ENCODE data around the gene LRP1B. TPM values are rescaled to one million over a fixed set of nuclear protein-coding genes. Genes with fewer than 3 reads are reported as not detected.

Gene LRP1B
- total and polyA plus RNA-seq, 5 experiments from 2014 or later, result not detected

DNA sequence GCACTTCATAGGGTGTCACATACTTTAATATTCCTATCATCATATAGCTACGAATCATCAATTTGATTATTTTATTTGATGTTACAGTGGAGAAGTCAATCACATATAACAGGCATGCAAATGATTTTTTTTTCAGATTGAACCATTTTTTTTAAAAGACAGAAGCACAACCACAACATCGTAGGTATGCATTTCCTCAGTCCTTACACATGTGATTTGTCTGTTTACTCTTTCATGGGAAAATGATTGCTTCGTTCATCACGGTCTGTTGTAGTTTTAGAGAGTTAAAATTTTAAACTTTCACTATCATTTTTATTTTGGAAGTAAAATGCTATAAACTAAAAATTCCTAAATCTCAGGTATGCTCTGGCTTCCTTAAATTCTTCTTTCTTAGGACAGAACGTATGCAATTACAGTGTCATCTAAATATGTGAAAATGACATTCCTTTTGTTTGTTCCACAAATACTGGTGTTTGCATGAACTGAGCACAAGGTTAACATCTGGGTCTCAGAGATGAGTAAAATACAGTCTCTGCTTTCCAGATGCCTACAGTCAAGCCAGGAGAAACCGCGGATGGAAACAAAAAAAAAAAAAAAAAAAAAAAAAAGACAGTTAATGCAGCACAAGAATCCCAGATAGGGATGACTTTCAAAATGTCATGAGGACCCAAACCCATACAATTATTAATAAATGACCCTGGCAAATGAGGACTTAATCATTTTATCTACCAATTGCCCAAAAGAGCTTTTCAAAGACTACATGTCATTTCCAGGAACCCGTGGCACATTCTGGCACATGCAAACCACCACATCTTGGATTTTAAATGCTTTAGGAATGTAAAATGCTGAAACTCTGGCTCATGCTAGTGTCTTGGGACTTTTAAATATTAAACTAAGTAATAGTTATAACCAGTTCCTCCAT, 201.2 kb downstream of the LRP1B start:
- POLR2A ChIA-PET, result no interaction called here
- Mint-ChIP-seq H3K27me3 (no peaks in the 10 kb centered on the region), H3K36me3 (no peaks in the 10 kb centered on the region), H3K27ac (no peak overlapping the region), H3K9me3 (peaks cover 0 to 25% (median 7%) of the 10 kb centered on the region in 9 donors), H3K4me1 (no peaks in the 10 kb centered on the region), H3K4me3 (no peak overlapping the region)
- ATAC-seq (no peak), DNase-seq (no peak)

- Mint-ChIP-seq H3K4me3 (no peak overlapping the region), H3K27me3 (no peaks in the 10 kb centered on the region), H3K4me1 (no peaks in the 10 kb centered on the region), H3K9me3 (peaks cover 0 to 15% (median 7%) of the 10 kb centered on the region in 9 donors), H3K27ac (no peak overlapping the region), H3K36me3 (no peaks in the 10 kb centered on the region)
- POLR2A ChIA-PET, result no interaction called here
- no peak for ATAC-seq
- no peak for DNase-seq
Measured at GRCh38 chr2:141928476-141928875, 202.3 kb downstream of the LRP1B start.

DNA sequence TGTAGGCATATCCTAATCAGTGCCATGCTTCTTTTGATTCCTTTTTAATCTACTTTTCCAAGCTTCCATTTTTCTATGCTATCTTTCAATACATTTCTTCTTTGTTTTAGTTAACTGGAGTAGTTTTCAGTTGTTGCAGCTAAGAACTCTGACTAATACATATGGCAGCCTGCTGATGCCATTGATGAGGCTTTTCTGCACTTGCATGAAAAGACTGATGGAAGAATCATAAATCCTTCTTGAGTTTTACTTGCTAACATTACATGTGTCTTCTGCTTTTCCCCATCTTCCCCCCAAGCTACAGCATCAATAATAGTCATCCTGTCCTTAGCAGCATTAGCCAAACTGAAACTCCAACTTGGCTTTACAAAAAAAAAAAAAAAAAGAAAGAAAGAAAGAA, 203.3 kb downstream of the LRP1B start:
- no peak for ATAC-seq
- no peak overlapping the region for H3K4me3 Mint-ChIP-seq
- H3K9me3 Mint-ChIP-seq, result peaks cover 0 to 15% (median 7%) of the 10 kb centered on the region in 9 donors
- no peak overlapping the region for H3K27ac Mint-ChIP-seq
- no peaks in the 10 kb centered on the region for H3K36me3 Mint-ChIP-seq
- no peak for DNase-seq
- POLR2A ChIA-PET, result no interaction called here
- no peaks in the 10 kb centered on the region for H3K27me3 Mint-ChIP-seq
- H3K4me1 Mint-ChIP-seq, result no peaks in the 10 kb centered on the region

DNA sequence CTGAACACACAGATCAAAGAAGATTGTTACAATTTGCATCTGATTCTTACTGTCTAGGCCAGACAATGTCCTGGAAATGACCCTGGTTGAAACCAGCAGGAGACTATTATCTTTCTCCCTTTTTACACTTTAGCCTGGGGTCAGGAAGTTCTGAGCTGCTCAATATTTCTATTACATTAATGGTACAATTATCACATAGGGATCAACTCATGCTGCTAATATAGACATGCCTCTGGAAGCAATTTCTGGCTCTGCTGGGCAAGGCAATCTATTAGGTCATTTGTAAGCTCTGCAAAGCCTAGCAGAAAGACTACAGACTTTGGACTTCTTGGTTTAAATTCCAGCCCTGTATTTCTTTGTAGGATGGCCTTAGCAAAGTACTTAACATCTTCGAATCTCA, 205.3 kb downstream of the LRP1B start:
- POLR2A ChIA-PET, result no interaction called here
- Mint-ChIP-seq H3K9me3 (peaks cover 0 to 15% (median 4%) of the 10 kb centered on the region in 9 donors), H3K4me3 (no peak overlapping the region)

GRCh38 chr2:141923657-141924056, 207.2 kb downstream of the LRP1B start:
- H3K27ac Mint-ChIP-seq, result no peak overlapping the region
- H3K9me3 Mint-ChIP-seq, result peaks cover 0 to 15% (median 3%) of the 10 kb centered on the region in 9 donors

More for the DNA sequence above, 205.3 kb downstream of the LRP1B start:
- ATAC-seq (no peak), DNase-seq (no peak)
- no peak overlapping the region for H3K27ac Mint-ChIP-seq
- no peaks in the 10 kb centered on the region for H3K4me1 Mint-ChIP-seq
- H3K36me3 Mint-ChIP-seq, result no peaks in the 10 kb centered on the region
- H3K27me3 Mint-ChIP-seq, result no peaks in the 10 kb centered on the region

GRCh38 chr2:141911485-141912066, 219.2 kb downstream of the LRP1B start:
- POLR2A ChIA-PET, result no interaction called here
- ATAC-seq, result no peak
- Mint-ChIP-seq H3K27ac (no peak overlapping the region), H3K4me1 (no peaks in the 10 kb centered on the region), H3K36me3 (no peaks in the 10 kb centered on the region), H3K9me3 (peaks cover 2 to 30% (median 7%) of the 10 kb centered on the region in 9 donors), H3K4me3 (no peak overlapping the region), H3K27me3 (no peaks in the 10 kb centered on the region)
- no peak for DNase-seq

More at GRCh38 chr2:141923657-141924056, 207.2 kb downstream of the LRP1B start:
- DNase-seq (no peak), ATAC-seq (no peak)
- Mint-ChIP-seq H3K27me3 (no peaks in the 10 kb centered on the region), H3K4me1 (no peaks in the 10 kb centered on the region), H3K36me3 (no peaks in the 10 kb centered on the region), H3K4me3 (no peak overlapping the region)
- POLR2A ChIA-PET, result no interaction called here

DNA sequence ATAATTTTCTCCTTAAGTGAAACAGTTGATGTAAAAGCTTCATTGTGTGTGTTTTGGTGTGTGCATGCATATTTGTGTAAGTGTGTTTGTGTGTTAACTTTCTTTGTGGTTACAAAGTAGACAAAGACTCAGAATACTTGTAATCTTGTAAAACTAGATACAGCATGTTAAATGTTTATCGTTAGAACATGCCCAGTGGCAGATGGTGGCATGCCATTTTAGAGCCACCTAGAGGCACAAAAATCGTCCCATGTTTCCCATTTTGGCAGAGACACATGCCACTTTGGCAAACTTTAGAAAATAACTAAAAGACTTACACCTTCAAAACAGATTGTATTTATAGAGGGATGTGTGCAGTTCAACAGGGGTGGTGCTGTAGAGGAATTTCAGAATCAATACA, 224.1 kb downstream of the LRP1B start:
- DNase-seq (no peak), ATAC-seq (no peak)
- H3K27me3 Mint-ChIP-seq, result no peaks in the 10 kb centered on the region
- H3K9me3 Mint-ChIP-seq, result peaks cover 0 to 5% (median 0%) of the 10 kb centered on the region in 9 donors
- no peaks in the 10 kb centered on the region for H3K36me3 Mint-ChIP-seq
- no peaks in the 10 kb centered on the region for H3K4me1 Mint-ChIP-seq
- no peak overlapping the region for H3K4me3 Mint-ChIP-seq
- POLR2A ChIA-PET, result no interaction called here
- no peak overlapping the region for H3K27ac Mint-ChIP-seq

DNA sequence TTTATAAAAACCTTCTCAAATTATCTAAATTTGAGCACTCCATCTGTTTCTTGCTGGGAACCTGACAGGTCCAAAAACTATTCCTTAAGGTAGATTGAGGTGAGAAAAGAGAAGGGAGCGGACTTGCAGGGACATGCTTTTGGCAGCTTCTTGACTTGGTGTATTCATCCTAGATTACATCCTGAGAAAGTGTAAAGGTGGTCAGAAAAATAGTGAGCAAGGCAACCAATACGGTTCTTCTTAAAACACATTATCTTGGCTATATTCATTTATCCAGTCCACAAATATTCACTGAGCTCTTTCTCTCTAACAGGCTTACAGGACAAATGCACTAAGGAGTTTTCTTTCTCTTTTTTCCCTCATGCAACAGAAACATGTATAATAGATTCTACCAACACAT, 230.0 kb downstream of the LRP1B start:
- Mint-ChIP-seq H3K9me3 (peaks cover 0 to 5% (median 0%) of the 10 kb centered on the region in 9 donors), H3K36me3 (no peaks in the 10 kb centered on the region), H3K27ac (no peak overlapping the region), H3K4me3 (no peak overlapping the region), H3K27me3 (no peaks in the 10 kb centered on the region), H3K4me1 (no peaks in the 10 kb centered on the region)
- DNase-seq (no peak), ATAC-seq (no peak)
- POLR2A ChIA-PET, result no interaction called here

DNA sequence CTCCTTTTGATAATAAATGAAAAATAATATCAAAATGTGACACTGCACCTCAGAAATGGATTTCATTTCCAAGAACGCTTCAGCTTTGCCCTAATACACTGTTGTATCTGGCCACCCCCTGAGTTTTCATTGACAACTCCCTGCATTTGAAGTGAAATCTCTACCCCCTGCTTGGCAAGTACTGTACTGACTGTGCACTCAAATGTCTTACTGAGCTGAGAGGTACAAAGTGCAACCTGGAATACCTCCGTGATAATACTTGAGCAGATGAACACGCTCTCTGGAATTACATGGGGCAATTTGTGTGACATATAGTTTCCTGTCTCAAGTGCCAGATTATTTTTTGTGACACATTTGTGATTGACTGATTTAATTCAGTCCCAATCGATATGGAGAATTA, 231.1 kb downstream of the LRP1B start:
- no peaks in the 10 kb centered on the region for H3K27me3 Mint-ChIP-seq
- peaks cover 0 to 5% (median 0%) of the 10 kb centered on the region in 9 donors for H3K9me3 Mint-ChIP-seq
- no peak overlapping the region for H3K27ac Mint-ChIP-seq
- H3K36me3 Mint-ChIP-seq, result no peaks in the 10 kb centered on the region
- POLR2A ChIA-PET, result no interaction called here
- DNase-seq, result no peak
- H3K4me3 Mint-ChIP-seq, result no peak overlapping the region
- ATAC-seq, result no peak
- H3K4me1 Mint-ChIP-seq, result no peaks in the 10 kb centered on the region

DNA sequence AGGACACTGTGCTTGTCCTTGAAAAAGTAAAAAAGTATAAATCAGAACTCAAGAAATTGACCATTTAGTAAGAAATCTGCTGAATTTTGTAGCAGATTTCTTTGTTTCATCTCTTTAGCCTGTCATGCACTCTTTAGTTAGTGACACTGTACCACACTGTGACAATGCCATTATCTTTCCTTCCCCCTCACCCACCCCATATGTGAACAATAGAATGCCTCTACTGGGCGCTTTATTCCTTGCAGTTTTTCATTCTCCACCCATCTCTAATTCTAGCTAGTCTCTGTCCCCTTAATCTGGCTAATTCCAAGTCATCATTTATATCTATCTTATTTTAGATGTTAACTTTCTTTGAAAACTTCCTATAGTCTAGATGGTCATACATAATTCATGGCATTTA, 241.0 kb downstream of the LRP1B start:
- Mint-ChIP-seq H3K4me3 (no peak overlapping the region), H3K4me1 (no peaks in the 10 kb centered on the region), H3K36me3 (no peaks in the 10 kb centered on the region), H3K9me3 (peaks cover 0 to 20% (median 8%) of the 10 kb centered on the region in 9 donors), H3K27me3 (no peaks in the 10 kb centered on the region), H3K27ac (no peak overlapping the region)
- no peak for ATAC-seq
- POLR2A ChIA-PET, result no interaction called here
- DNase-seq, result no peak

GRCh38 chr2:141888987-141889555, 241.7 kb downstream of the LRP1B start:
- H3K27me3 Mint-ChIP-seq, result no peaks in the 10 kb centered on the region
- no peaks in the 10 kb centered on the region for H3K36me3 Mint-ChIP-seq
- no peak overlapping the region for H3K4me3 Mint-ChIP-seq
- peaks cover 0 to 19% (median 8%) of the 10 kb centered on the region in 9 donors for H3K9me3 Mint-ChIP-seq
- H3K4me1 Mint-ChIP-seq, result no peaks in the 10 kb centered on the region
- ATAC-seq (no peak), DNase-seq (no peak)
- no peak overlapping the region for H3K27ac Mint-ChIP-seq
- POLR2A ChIA-PET, result no interaction called here

DNA sequence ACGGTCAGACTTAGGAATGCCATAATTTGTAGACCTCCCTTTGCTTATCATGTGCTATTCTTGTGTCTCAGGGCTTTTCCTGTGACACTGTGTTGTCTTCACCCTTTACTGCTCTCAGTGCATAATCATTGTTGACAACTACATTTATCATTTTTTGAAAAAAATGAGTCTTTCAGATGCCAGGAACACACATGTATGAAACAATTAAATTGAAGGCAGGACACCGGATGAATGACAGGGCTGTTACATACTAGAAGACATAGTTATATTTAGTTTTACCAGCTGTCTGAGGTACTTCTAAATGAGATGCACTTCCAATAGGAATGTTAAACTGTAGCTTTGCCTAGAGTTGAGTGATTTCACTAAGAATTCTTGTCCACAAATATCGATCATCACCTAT, 243.5 kb downstream of the LRP1B start:
- DNase-seq (no peak), ATAC-seq (no peak)
- no peak overlapping the region for H3K4me3 Mint-ChIP-seq
- no peaks in the 10 kb centered on the region for H3K27me3 Mint-ChIP-seq
- POLR2A ChIA-PET, result no interaction called here
- no peaks in the 10 kb centered on the region for H3K4me1 Mint-ChIP-seq
- H3K9me3 Mint-ChIP-seq, result peaks cover 0 to 13% (median 4%) of the 10 kb centered on the region in 9 donors
- H3K27ac Mint-ChIP-seq, result no peak overlapping the region
- no peaks in the 10 kb centered on the region for H3K36me3 Mint-ChIP-seq

DNA sequence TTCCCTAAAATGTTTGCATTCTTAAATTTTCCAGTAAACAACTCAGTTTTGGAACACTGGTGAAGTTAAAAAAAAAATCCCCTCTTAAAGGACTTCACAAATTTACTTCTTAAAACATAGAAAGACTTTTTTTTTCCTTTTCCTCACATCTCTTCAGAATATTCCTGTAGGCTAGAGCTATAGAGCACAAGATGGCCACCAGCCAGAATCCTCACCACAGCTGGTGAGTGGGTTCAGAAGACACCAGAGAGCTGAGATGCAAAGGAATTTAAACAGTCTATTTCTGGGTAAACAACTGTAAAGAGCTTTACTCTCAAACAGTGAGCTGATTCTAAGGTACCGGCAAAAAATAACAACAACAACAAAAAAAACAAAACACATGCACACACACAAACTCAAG, 252.8 kb downstream of the LRP1B start:
- Mint-ChIP-seq H3K36me3 (no peaks in the 10 kb centered on the region), H3K4me3 (no peak overlapping the region), H3K9me3 (peaks cover 0 to 5% (median 0%) of the 10 kb centered on the region in 9 donors), H3K4me1 (no peaks in the 10 kb centered on the region), H3K27ac (no peak overlapping the region), H3K27me3 (no peaks in the 10 kb centered on the region)
- POLR2A ChIA-PET, result no interaction called here
- DNase-seq, result no peak
- ATAC-seq, result no peak
